ENCODE measurements around the gene CFAP46.

CFAP46 gene

GRCh38 chr10:132884691-132885271 is 57.6 kb downstream of the CFAP46 start:
- H3K4me1 ChIP-seq (ENCODE audit: control insufficient read depth, insufficient read depth, low read length) = no peaks in the 10 kb centered on the region
- H3K36me3 ChIP-seq (ENCODE audit: control insufficient read depth, insufficient read depth, low read length) = no peaks in the 10 kb centered on the region
- no peak overlapping the region for H3K4me3 ChIP-seq (ENCODE audit: low read length)
- no peak overlapping the region for H3K27ac ChIP-seq (ENCODE audit: low read depth, low read length)
- no peaks in the 10 kb centered on the region for H3K27me3 ChIP-seq (ENCODE audit: control insufficient read depth, insufficient read depth, low read length)
- H3K9ac ChIP-seq (ENCODE audit: low read length) = no peak overlapping the region

GRCh38 chr10:132884041-132884440 is 58.3 kb downstream of the CFAP46 start:
- H3K4me1 ChIP-seq (ENCODE audit: control insufficient read depth, insufficient read depth, low read length) = no peaks in the 10 kb centered on the region
- no peak overlapping the region for H3K27ac ChIP-seq (ENCODE audit: low read depth, low read length)
- no peak overlapping the region for H3K9ac ChIP-seq (ENCODE audit: low read length)
- no peaks in the 10 kb centered on the region for H3K27me3 ChIP-seq (ENCODE audit: control insufficient read depth, insufficient read depth, low read length)
- no peaks in the 10 kb centered on the region for H3K36me3 ChIP-seq (ENCODE audit: control insufficient read depth, insufficient read depth, low read length)
- H3K4me3 ChIP-seq (ENCODE audit: low read length) = no peak overlapping the region

DNA sequence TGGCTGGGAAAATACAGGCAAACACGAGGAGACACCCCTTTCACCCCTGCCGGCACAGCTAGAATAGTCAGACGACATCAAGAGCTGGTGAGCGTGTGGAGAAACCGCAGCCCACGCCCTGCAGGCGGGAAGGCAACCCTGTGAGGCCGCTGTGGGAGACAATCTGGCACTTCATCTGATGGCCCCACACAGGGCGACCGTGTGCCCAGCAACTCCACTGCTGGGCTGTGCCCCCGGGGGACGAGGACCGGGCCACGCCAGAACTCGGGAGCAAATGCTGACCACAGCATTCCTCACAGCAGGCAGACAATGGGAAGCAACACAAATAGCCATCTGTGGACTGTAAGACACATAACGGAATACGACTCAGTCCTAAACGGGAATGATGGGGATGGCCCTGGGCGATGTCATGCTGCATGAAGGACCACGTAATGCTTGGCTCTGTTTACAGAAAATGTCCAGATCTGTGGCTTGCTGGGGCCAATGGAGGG is 58.9 kb downstream of the CFAP46 start:
- Histone ChIP-seq H3K27me3 (ENCODE audit: control insufficient read depth, insufficient read depth, low read length) (no peaks in the 10 kb centered on the region), H3K27ac (ENCODE audit: low read depth, low read length) (no peak overlapping the region), H3K4me1 (ENCODE audit: control insufficient read depth, insufficient read depth, low read length) (no peaks in the 10 kb centered on the region), H3K9ac (ENCODE audit: low read length) (no peak overlapping the region), H3K4me3 (ENCODE audit: low read length) (no peak overlapping the region), H3K36me3 (ENCODE audit: control insufficient read depth, insufficient read depth, low read length) (no peaks in the 10 kb centered on the region)

GRCh38 chr10:132882069-132882951 is 60.1 kb downstream of the CFAP46 start:
- H3K4me3 ChIP-seq (ENCODE audit: low read length) = no peak overlapping the region
- no peak overlapping the region for H3K27ac ChIP-seq (ENCODE audit: low read depth, low read length)
- H3K36me3 ChIP-seq (ENCODE audit: control insufficient read depth, insufficient read depth, low read length) = no peaks in the 10 kb centered on the region
- H3K4me1 ChIP-seq (ENCODE audit: control insufficient read depth, insufficient read depth, low read length) = no peaks in the 10 kb centered on the region
- no peak overlapping the region for H3K9ac ChIP-seq (ENCODE audit: low read length)
- H3K27me3 ChIP-seq (ENCODE audit: control insufficient read depth, insufficient read depth, low read length) = no peaks in the 10 kb centered on the region

DNA sequence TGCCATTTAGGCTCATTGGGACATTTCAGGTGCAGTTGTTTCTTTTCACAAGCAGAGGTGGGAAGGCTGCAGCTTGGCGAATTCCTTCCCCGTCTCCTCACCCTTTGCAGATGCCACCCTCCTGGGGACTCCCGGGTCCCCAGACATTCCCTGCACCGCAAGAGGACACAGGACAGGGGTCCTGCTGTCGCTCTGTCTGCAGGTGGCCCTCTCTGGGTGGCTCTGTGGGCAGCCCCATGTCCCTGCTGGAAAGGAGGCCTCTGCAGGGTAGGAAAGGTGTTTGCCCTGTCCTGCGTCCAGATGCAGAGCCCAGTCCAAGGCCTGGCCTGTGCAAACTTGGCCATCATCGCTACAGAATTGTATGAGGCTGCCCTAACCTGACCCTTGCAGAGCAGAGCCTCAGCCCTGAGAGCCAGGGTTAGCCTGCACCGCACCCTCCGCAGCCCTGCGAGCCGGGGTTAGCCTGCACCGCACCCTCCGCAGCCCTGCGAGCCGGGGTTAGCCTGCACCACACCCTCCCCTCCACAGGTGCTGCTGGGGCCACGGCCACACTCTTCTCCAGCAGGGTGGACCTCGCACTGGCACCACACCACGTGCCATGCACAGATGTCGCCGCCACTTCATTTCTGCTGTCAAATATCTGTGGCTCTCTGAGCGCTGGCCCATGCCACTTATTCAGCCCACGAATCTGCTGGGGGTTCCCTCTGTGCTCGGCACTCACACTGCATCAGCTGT is 61.0 kb downstream of the CFAP46 start:
- Histone ChIP-seq H3K4me3 (ENCODE audit: low read length) (no peak overlapping the region), H3K36me3 (ENCODE audit: control insufficient read depth, insufficient read depth, low read length) (no peaks in the 10 kb centered on the region), H3K27me3 (ENCODE audit: control insufficient read depth, insufficient read depth, low read length) (no peaks in the 10 kb centered on the region), H3K27ac (ENCODE audit: low read depth, low read length) (no peak overlapping the region), H3K4me1 (ENCODE audit: control insufficient read depth, insufficient read depth, low read length) (no peaks in the 10 kb centered on the region), H3K9ac (ENCODE audit: low read length) (no peak overlapping the region)

GRCh38 chr10:132880128-132880981 is 62.0 kb downstream of the CFAP46 start:
- H3K27me3 ChIP-seq (ENCODE audit: control insufficient read depth, insufficient read depth, low read length) = no peaks in the 10 kb centered on the region
- no peaks in the 10 kb centered on the region for H3K4me1 ChIP-seq (ENCODE audit: control insufficient read depth, insufficient read depth, low read length)
- no peak overlapping the region for H3K4me3 ChIP-seq (ENCODE audit: low read length)
- no peak overlapping the region for H3K9ac ChIP-seq (ENCODE audit: low read length)
- no peaks in the 10 kb centered on the region for H3K36me3 ChIP-seq (ENCODE audit: control insufficient read depth, insufficient read depth, low read length)
- H3K27ac ChIP-seq (ENCODE audit: low read depth, low read length) = no peak overlapping the region

DNA sequence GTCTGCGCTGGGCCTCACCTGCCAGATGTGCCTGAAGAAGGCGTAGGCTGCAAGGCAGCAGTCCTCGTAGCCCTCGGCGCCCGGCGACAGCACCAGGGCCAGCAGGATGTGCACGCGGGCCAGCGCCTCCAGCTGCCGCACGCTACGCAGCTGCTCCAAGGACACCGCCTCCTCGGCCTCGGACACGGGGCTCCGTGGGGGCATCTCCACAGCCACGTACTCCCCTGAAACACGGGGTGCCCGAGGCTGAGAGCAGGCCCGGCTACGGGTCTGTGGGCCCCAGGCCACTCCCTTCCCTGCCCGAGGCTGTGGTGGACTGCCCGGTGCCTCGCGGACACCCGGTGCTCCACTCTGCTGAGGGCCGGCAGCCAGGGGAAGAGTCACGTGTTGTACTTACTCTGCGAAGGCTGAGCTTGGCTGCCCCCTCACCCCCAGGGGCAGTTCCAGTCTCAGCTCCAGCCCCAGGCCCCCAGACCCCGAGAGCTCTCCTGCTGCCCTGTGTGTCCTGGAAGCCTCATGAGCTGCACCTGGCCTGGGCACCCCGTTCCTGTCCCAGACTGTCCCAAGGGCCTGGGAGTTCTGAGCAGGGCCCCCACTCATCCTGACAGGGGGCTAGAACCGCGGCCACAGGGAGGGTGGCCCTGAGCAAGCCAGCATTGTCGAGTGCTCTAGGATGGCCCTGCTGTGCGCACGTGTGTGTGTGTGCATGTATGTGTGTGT is 62.8 kb downstream of the CFAP46 start:
- H3K9ac ChIP-seq (ENCODE audit: low read length) = no peak overlapping the region
- no peaks in the 10 kb centered on the region for H3K4me1 ChIP-seq (ENCODE audit: control insufficient read depth, insufficient read depth, low read length)
- H3K27me3 ChIP-seq (ENCODE audit: control insufficient read depth, insufficient read depth, low read length) = no peaks in the 10 kb centered on the region
- H3K27ac ChIP-seq (ENCODE audit: low read depth, low read length) = no peak overlapping the region
- no peak overlapping the region for H3K4me3 ChIP-seq (ENCODE audit: low read length)
- H3K36me3 ChIP-seq (ENCODE audit: control insufficient read depth, insufficient read depth, low read length) = no peaks in the 10 kb centered on the region

DNA sequence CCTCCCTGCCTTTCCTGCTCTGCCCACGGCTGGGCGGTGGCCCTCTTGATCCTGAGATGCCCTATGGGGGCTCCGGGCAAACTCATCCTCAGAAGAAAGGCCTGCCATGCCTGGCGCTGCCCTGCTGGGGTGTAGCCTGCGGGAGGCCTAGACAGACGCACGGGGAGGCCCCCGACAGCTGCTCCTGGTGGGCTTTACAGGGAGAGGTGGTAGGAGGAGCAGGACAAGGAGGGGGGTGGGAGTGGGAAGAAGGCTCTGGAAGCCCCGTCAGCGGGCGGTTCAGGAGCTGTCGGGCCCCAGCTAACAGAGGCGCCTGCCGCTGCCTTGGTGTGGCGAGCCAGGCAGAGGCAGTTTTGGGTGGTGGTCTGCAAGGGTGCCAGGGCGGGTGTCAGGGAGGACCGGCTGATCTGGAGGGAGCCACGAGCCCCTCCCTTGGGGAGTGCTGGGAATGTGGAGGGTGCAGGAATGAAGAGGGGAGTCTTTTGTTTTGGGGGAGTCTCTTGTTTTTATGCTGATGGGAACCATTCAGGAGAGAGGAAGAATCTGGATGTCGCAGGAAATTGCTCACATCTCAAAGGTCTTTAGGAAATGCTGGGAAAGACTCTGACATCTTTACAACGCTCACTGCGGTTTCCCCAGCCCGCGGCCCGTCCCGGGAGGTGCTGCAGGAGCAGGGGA is 63.5 kb downstream of the CFAP46 start:
- Histone ChIP-seq H3K4me1 (ENCODE audit: control insufficient read depth, insufficient read depth, low read length) (no peaks in the 10 kb centered on the region), H3K4me3 (ENCODE audit: low read length) (no peak overlapping the region), H3K36me3 (ENCODE audit: control insufficient read depth, insufficient read depth, low read length) (no peaks in the 10 kb centered on the region), H3K27ac (ENCODE audit: low read depth, low read length) (no peak overlapping the region), H3K27me3 (ENCODE audit: control insufficient read depth, insufficient read depth, low read length) (no peaks in the 10 kb centered on the region), H3K9ac (ENCODE audit: low read length) (no peak overlapping the region)

- no peak overlapping the region for H3K27ac ChIP-seq (ENCODE audit: low read depth, low read length)
- no peaks in the 10 kb centered on the region for H3K36me3 ChIP-seq (ENCODE audit: control insufficient read depth, insufficient read depth, low read length)
- no peaks in the 10 kb centered on the region for H3K27me3 ChIP-seq (ENCODE audit: control insufficient read depth, insufficient read depth, low read length)
- no peaks in the 10 kb centered on the region for H3K4me1 ChIP-seq (ENCODE audit: control insufficient read depth, insufficient read depth, low read length)
- no peak overlapping the region for H3K4me3 ChIP-seq (ENCODE audit: low read length)
- no peak overlapping the region for H3K9ac ChIP-seq (ENCODE audit: low read length)
Measured at GRCh38 chr10:132878091-132878729, 64.2 kb downstream of the CFAP46 start.

GRCh38 chr10:132877473-132877872 is 64.9 kb downstream of the CFAP46 start:
- no peaks in the 10 kb centered on the region for H3K36me3 ChIP-seq (ENCODE audit: control insufficient read depth, insufficient read depth, low read length)
- H3K27me3 ChIP-seq (ENCODE audit: control insufficient read depth, insufficient read depth, low read length) = no peaks in the 10 kb centered on the region

DNA sequence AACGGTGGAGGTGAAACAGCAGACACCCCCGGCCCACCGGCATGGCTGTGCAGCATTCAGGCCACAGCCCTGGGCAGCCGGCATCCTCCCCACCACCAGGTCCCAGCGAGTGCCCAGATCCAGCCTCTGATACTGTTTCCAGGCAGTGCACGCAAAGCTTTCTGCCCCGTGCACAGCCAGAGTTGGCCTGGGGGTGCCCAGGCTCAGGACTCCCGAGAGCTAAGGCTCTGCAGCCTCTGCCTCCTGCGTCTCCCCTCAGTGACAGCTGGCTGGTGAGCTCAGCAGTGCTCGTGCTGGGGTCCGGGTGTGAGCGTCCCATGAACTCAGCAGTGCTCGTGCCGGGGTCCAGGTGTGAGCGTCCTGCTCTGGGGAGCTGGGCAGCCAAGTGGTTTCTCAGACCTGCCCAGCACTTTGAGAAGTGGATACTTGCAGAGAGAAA is 65.4 kb downstream of the CFAP46 start:
- no peaks in the 10 kb centered on the region for H3K27me3 ChIP-seq (ENCODE audit: control insufficient read depth, insufficient read depth, low read length)
- no peak overlapping the region for H3K4me3 ChIP-seq (ENCODE audit: low read length)
- H3K9ac ChIP-seq (ENCODE audit: low read length) = no peak overlapping the region
- no peak overlapping the region for H3K27ac ChIP-seq (ENCODE audit: low read depth, low read length)
- H3K36me3 ChIP-seq (ENCODE audit: control insufficient read depth, insufficient read depth, low read length) = no peaks in the 10 kb centered on the region
- no peaks in the 10 kb centered on the region for H3K4me1 ChIP-seq (ENCODE audit: control insufficient read depth, insufficient read depth, low read length)

More at GRCh38 chr10:132877473-132877872, 64.9 kb downstream of the CFAP46 start:
- Histone ChIP-seq H3K4me1 (ENCODE audit: control insufficient read depth, insufficient read depth, low read length) (no peaks in the 10 kb centered on the region), H3K4me3 (ENCODE audit: low read length) (no peak overlapping the region), H3K27ac (ENCODE audit: low read depth, low read length) (no peak overlapping the region), H3K9ac (ENCODE audit: low read length) (no peak overlapping the region)
